NCI-H1048 (cell line): ENCODE measurements around the gene SLC22A15.
"Not testable (repeated sequence)": the region's sequence is repeated elsewhere in the genome, so short reads cannot be mapped to it uniquely, and the experiment has no call there.

Source experiments
- DNase-seq: peaks from one replicate; lab custom pipeline; 2025; lab: John Stamatoyannopoulos, UW

SLC22A15 gene

GRCh38 chr1:115976062-115976920, at the start of gene SLC22A15:
Gene SLC22A15, plus strand, starts transcription at chr1:115976513. Its CDS starts 115 bp downstream, at chr1:115976628.
- no peak for DNase-seq

- DNase-seq = no peak
Measured at GRCh38 chr1:115927971-115928370, 48.3 kb upstream of the SLC22A15 start.

DNA sequence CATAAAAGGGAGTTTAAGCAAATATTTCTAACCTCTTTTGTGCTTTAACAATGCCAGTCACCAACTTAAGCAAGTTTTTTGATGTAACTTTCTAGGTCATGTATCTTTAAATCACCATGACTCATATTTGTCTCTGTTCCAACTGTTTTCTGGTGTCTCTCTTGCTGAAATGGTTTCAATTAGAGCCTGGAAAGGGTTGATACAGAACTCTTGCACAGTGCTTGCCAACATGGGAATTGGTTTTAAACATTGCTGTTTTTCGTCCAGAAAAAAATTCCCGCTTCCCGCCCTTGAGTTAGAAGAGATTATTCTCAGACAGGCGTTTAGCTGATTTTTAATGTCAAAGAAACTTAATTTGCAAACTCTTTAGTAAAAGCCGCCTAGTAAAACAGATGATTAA, 46.4 kb upstream of the SLC22A15 start:
- DNase-seq = no peak

DNA sequence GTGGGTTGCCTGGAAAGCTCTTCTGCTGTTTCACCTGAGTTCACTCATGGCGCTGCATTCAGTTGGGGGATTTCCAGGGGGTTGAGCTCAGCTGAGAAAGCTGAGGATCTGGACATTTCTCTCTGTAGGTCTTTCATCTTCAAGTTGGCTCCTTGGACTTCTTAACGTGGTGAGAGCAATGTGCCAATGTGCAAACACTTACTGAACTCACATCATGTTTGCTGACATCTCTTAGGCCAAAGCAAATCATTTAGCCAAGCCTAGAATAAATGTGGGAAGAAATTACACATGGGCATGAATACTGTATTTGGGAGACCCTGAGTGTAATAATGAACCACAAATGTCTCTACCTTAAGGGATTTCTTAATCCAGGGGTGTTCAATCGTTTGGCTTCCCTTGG, 42.7 kb upstream of the SLC22A15 start:
- no peak for DNase-seq

- DNase-seq = no peak
Measured at GRCh38 chr1:115939455-115939854, 36.9 kb upstream of the SLC22A15 start.

DNA sequence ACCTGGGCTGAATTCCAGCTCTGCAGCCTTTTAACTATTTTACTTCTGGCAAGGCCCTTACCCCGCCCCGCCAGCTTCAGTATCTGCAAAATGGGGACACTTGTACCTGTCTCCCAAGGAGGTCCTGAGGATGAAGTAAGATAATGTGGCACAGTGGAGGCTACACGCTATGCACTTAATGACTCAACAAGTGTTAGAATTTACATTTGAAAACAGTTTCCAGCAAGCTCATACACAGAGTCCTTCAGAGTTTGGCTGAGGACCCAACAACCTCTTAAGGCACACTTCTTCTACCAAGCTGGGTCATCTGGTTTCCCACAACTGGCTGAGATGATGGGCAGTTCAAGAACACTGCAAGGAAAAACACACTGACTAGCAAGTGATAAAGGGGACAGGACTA, 30.2 kb upstream of the SLC22A15 start:
- no peak for DNase-seq

GRCh38 chr1:115949156-115949555, 27.2 kb upstream of the SLC22A15 start:
- no peak for DNase-seq

GRCh38 chr1:115951560-115951959, 24.8 kb upstream of the SLC22A15 start:
- DNase-seq = no peak

DNA sequence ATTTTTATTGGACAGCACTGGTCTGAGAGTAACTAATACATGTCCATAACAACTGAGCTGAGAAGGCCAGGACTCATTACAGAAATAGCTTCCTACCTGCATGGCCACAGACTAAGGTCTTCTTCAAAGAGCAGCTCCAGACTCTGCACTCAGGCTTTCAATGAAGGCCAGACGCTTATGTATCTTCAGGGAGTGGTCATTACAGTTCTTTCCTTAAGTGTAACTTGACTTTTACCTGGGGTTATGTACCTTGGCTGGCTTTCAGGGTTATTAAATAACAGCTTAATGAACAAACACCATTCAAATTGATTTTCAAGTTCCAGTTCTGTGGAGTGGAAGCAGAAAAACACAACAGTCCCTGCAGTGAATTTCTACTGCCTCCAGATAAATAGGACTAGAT, 23.8 kb upstream of the SLC22A15 start:
- DNase-seq = no peak

- DNase-seq = no peak
Measured at GRCh38 chr1:115953180-115953579, 23.1 kb upstream of the SLC22A15 start.

GRCh38 chr1:115954684-115955083, 21.6 kb upstream of the SLC22A15 start:
- DNase-seq = no peak

DNA sequence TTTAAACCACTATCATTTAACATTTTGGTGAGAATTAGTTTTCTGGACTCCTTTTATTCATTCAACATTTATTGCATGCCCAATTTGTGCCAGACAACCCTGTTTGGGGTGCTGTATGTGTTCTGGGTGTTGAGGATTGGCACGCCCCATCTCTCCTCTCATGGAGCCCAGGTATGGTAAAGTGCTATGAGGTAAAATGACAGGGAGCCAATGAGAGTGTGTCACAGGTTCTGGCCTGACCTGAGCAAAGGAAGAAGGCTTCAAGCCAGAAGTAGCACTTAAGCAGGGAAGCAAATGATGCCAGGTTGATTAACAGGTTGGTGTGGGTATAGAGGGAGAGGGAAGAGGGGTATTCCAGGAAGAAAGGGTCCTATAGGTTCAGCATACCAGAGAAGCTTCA, 21.1 kb upstream of the SLC22A15 start:
- no peak for DNase-seq

DNA sequence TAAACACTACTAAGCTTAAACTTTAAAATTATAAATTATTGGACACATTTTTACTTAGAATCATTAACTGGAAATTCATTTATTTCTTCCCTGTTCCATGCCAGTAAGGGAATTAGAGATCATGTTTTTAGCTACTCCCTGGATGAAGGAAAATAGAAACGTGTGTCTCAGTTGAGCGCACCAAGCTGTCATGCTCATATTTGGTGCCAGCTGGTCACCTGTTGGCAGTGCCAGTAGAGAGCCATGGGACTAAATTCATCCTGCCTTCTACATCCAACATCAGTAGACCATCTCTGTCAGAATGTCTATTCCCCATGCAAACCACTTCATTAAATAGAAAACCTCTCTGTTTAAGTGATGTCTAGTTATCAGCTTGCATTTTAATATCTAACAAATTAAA, 17.4 kb upstream of the SLC22A15 start:
- no peak for DNase-seq

GRCh38 chr1:115969509-115969908, 6.8 kb upstream of the SLC22A15 start:
- DNase-seq = no peak

- DNase-seq = not testable (repeated sequence)
Measured at GRCh38 chr1:115971778-115972177, 4.5 kb upstream of the SLC22A15 start.

GRCh38 chr1:115973154-115973553, 3.2 kb upstream of the SLC22A15 start:
- no peak for DNase-seq

- DNase-seq = no peak
Measured at GRCh38 chr1:115975569-115976061, 698 bp upstream of the SLC22A15 start.

DNA sequence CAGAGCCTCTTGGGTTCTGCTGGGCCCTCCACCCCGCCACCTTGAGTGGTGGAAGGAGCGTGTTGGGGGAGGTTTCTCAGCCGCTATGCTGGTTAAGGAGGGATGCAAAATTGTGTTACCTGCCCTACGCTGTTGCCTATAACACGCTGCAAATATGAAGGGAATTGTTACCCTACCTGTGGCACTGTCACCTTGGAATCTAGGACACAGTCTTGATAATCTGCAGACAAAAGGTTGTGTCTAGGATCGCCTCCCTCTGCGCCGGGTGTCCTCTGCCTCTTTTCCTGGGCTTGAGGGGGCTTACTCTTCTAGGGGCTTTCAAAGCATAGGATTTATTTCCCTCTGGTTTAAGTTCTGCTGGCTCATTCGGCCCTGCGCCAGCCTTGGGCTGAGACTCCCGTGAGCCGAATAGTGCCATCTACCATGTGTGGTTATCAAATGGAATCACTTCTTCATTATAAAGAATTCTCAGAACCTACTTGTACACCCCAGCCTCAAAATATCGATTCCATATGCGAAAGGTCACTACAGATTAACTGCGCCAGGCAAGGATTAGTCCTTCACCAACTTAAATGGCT, 697 bp downstream of the SLC22A15 start:
- DNase-seq = no peak

DNA sequence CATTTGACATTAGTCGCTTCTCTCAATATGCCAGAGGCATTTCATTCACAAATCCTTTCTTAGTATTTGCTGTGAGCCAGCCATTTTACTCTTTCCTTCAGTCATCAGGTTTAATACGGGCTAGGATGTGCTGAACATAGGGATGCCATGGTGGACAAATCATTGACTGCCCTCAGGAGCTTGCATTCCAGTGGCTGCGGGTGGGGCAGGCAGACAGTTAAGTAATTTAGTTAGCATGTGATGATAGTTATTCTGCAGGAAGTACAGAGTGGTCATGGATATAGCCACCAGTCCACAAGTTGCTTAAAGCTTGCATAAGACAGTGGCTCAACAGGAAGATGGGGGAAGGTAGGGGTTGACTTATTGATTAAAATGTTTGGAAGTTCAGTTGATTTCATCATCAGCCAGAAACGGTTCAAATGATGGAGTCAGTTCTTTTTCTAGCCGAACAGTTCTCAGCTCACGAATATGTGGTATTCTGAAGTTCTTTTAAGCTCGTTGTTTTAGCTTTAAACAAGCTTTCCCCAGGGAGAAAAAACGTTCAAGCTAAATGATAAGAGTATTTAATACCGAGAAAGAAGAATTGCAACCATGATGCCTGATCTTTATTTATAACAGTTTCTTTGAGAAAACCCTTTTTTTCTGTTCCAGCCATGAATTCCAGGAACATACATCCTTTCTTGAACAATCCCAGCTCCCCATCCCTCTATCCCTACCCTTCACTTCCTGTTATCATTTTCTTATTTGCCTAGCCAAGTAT, 1.4 kb downstream of the SLC22A15 start:
- DNase-seq = no peak

DNA sequence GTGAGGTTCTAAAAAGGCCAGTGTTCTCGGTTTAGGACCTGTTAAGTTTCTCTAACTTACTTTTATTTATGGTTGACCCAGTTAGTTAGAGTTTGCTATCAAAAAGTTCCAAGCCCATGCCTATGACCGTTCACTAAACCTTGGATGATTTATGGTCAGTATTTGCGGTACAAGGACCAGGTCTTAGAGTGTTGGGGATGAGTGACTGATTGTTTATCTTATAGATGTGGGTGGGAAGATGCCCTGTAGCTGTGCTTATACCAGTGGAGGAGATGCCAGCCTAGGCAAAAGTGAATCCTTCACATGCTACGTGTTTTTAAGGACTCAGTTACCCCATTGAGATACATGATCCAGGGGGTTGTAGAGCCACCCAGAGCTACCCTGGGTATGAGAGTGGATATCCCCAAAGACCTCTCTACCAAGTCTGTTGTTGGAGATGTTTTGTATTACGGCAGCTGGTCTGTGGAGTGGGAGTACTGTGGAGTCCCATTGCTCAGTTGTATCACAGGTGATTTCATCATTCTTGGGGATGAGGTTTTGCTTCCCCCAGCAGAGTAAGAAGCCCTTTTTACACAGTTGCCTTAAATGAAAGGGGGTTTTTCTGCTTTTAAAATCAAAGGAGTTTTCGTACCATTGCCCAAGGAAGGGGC, 2.1 kb downstream of the SLC22A15 start:
- DNase-seq = no peak

- DNase-seq = no peak
Measured at GRCh38 chr1:115980156-115980555, 3.8 kb downstream of the SLC22A15 start.
